ENCODE measurements around the gene PSMA1. TPM values are rescaled to one million over a fixed set of nuclear protein-coding genes. Genes with fewer than 3 reads are reported as not detected.
A peak's percentile ranks its signal among the peaks of the same experiment; 100 is the strongest.

The PSMA1 gene
- total RNA-seq, 4 donors from 2014 or later: 67.9 to 85.7 (median 76.8) TPM

GRCh38 chr11:14555818-14556217 is 35.6 kb upstream of the PSMA1 start:
- Histone ChIP-seq H3K27ac (peak overlapping the region in 1 of 4 donors; percentile 48), H3K9me3 (no peaks in the 10 kb centered on the region), H3K4me1 (no peaks in the 10 kb centered on the region), H3K36me3 (no peaks in the 10 kb centered on the region), H3K4me3 (no peak overlapping the region), H3K27me3 (no peaks in the 10 kb centered on the region)
- TF ChIP-seq POLR2A (IDR thresholded peaks at IDR 0.05) (no peak), CTCF (IDR thresholded peaks at IDR 0.05) (no peak)
- no peak for DNase-seq (ENCODE audit: low spot score in 2 of 2)
- WGBS, 2 donors: 40 to 44% methylated on average over 1 of the region's 1 CpG

- Histone ChIP-seq H3K9me3 (no peaks in the 10 kb centered on the region), H3K27ac (peak overlapping the region in 1 of 4 donors; percentile 48), H3K4me3 (no peak overlapping the region), H3K27me3 (no peaks in the 10 kb centered on the region), H3K36me3 (no peaks in the 10 kb centered on the region), H3K4me1 (no peaks in the 10 kb centered on the region)
- peak in 1 of 2 donors; percentile 47 for DNase-seq (ENCODE audit: low spot score in 2 of 2)
- no peak for TF ChIP-seq CTCF (IDR thresholded peaks at IDR 0.05)
- TF ChIP-seq EP300 (IDR thresholded peaks at IDR 0.05): peak; percentile 34 to 83
- 62 to 80% methylated on average over 2 of the region's 2 CpGs for WGBS, 2 donors
Observed at GRCh38 chr11:14554959-14555358, 34.8 kb upstream of the PSMA1 start.

GRCh38 chr11:14552089-14552488 is 31.9 kb upstream of the PSMA1 start:
- Histone ChIP-seq H3K36me3 (no peaks in the 10 kb centered on the region), H3K4me3 (no peak overlapping the region), H3K9me3 (no peaks in the 10 kb centered on the region), H3K27ac (no peak overlapping the region), H3K27me3 (no peaks in the 10 kb centered on the region), H3K4me1 (no peaks in the 10 kb centered on the region)
- no peak for TF ChIP-seq CTCF (IDR thresholded peaks at IDR 0.05)
- TF ChIP-seq POLR2A (IDR thresholded peaks at IDR 0.05): no peak
- no peak for TF ChIP-seq EP300 (IDR thresholded peaks at IDR 0.05)
- DNase-seq (ENCODE audit: low spot score in 2 of 2): no peak
- WGBS, 2 donors: 88 to 96% methylated on average over 4 of the region's 4 CpGs

GRCh38 chr11:14551380-14551779 is 31.2 kb upstream of the PSMA1 start:
- Histone ChIP-seq H3K27me3 (no peaks in the 10 kb centered on the region), H3K27ac (no peak overlapping the region), H3K36me3 (no peaks in the 10 kb centered on the region), H3K4me1 (no peaks in the 10 kb centered on the region), H3K4me3 (no peak overlapping the region), H3K9me3 (no peaks in the 10 kb centered on the region)
- no peak for DNase-seq (ENCODE audit: low spot score in 2 of 2)
- TF ChIP-seq POLR2A (IDR thresholded peaks at IDR 0.05): no peak
- no peak for TF ChIP-seq CTCF (IDR thresholded peaks at IDR 0.05)
- TF ChIP-seq EP300 (IDR thresholded peaks at IDR 0.05): no peak
- WGBS, 2 donors: 36 to 45% methylated on average over 2 of the region's 2 CpGs

GRCh38 chr11:14549891-14550290 is 29.7 kb upstream of the PSMA1 start:
- no peak for DNase-seq (ENCODE audit: low spot score in 2 of 2)
- TF ChIP-seq CTCF (IDR thresholded peaks at IDR 0.05): no peak
- TF ChIP-seq POLR2A (IDR thresholded peaks at IDR 0.05): no peak
- no peak for TF ChIP-seq EP300 (IDR thresholded peaks at IDR 0.05)
- WGBS, 2 donors: 58 to 62% methylated on average over 4 of the region's 4 CpGs

More at GRCh38 chr11:14549891-14550290, 29.7 kb upstream of the PSMA1 start:
- Histone ChIP-seq H3K27me3 (no peaks in the 10 kb centered on the region), H3K27ac (no peak overlapping the region), H3K36me3 (no peaks in the 10 kb centered on the region), H3K4me3 (no peak overlapping the region), H3K4me1 (no peaks in the 10 kb centered on the region), H3K9me3 (no peaks in the 10 kb centered on the region)
